Skin of body (tissue), 2 donors: ENCODE results near the gene GOT2. TPM values are rescaled to one million over a fixed set of nuclear protein-coding genes. Genes with fewer than 3 reads are reported as not detected.

Source experiments
- small RNA-seq: library from RNA; depleted of rRNA; stranded (forward); fragments of <200 nt; gene quantifications from one replicate; pipeline ENCODE3, GENCODE V24; 2014; ENCODE audit warnings: low replicate concordance
- total RNA-seq: library from RNA; depleted of rRNA; stranded (reverse); fragments of >200 nt; gene quantifications from one replicate; pipeline ENCODE4 v1.2.3, GENCODE V29; 2014

GOT2 gene
- total RNA-seq, 1 donor from 2014 or later, result 24.6 TPM

Small RNAs within 50 kb of the gene (small RNA-seq; reads per million reads assigned to genes)
- not detected for gene RN7SL143P
- gene RNU6-1155P, result not detected

Other genes starting within 250 kb of the GOT2 start
- gene NDRG4, start 234.2 kb downstream of the GOT2 start, total RNA-seq, result 4.4 TPM
- gene SETD6, start 218.8 kb downstream of the GOT2 start, total RNA-seq, result 14.6 TPM
- gene CNOT1, start 104.5 kb downstream of the GOT2 start, total RNA-seq, result 122 TPM
- 9.5 TPM for gene SLC38A7, start 49.5 kb downstream of the GOT2 start, total RNA-seq